Pericardium fibroblast (primary cell): ENCODE results near the gene C9orf152. TPM values are rescaled to one million over a fixed set of nuclear protein-coding genes. Genes with fewer than 3 reads are reported as not detected.

Experiments
- total RNA-seq: library from RNA; depleted of rRNA; stranded (reverse); fragments of >200 nt; gene quantifications from 2 replicates; pipeline ENCODE4 v1.2.3, GENCODE V29; 2015

C9orf152 gene
- 0.17 TPM in 1 of 2 replicates, not detected in the other for total RNA-seq

GRCh38 chr9:110208031-110208430 is at the start of gene C9orf152:
C9orf152 (minus strand) TSS chr9:110208159; CDS start chr9:110207579, 580 bp downstream.

GRCh38 chr9:110256380-110257096 is 48.6 kb upstream of the C9orf152 start, which contains the start of gene TXN:
TXN (minus strand) TSS chr9:110256507; CDS start chr9:110256435, 72 bp downstream.

Other genes with a start within 250 kb of the C9orf152 start
- 256 and 276 TPM in 2 replicates for gene TXN, start 48.3 kb upstream of the C9orf152 start, total RNA-seq
- gene TXNDC8, start 129.7 kb upstream of the C9orf152 start, total RNA-seq = not detected in 2 replicates